ENCODE results near the gene ZNF609.

ZNF609 gene

DNA sequence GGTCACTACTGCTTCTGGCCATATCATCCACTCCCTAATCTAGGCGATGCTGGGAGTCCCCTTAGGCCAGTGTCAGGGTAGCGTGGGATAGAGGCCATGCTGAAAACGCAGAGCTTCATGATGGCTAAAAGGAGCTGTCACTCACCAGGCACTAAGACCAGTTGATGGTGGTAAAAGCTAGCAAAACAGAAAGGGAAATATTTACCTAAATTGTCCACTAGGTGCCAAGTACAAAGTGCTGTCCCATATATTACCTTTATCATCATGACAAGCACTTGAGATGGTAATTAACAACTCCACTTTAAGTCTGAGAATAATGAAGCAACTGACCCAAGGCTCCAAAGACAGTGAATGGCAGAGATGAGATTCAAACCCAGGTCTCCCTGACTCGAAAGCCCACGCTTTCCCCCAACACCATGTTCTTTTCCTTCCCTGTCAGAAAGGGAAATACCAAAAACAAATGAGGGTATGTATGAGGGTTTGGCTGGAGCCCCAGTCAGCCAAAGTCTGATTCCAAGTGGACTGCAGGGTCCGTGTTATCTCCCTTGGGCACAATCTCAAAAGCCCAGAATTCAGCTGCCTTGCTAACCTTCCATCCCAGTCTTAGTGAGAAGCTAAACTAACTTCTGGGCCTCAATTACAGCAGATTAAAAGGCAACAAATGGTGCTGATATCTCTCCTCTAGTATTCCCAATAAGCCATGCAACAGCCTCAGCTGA is 230.4 kb downstream of the ZNF609 start:
- no peak for DNase-seq

DNA sequence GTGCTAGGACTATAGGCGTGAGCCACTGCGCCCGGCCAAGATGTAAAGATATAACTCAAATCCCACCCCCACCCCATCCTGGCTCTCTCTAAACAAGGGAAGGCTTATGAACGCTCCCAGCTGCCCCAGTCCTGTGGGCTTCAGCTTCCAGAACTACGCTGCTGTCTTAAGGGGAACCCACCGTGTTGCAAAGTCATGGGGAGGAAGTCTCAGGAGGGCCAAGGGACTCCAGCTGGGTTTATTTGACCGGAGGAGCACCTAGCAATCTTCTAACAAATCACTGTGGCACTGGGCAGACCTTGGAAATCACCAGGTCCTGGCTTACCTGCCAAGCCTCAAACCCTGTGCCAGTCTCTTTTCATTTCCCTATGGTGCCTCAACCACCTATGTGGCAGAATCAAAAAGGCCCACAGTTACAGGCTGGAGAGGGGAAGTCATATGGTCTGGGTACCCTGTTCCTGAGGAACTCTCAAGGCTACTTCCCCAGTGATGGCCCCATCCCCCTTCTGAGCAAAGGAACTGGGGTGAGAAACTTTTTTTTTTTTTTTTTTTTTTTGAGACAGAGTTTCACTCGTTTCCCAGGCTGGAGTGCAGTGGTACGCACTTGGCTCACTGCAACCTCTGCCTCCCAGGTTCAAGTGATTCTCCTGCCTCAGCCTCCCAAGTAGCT is 231.7 kb downstream of the ZNF609 start:
- peak in 2 of 56 donors; percentile 13 to 15 for DNase-seq

DNA sequence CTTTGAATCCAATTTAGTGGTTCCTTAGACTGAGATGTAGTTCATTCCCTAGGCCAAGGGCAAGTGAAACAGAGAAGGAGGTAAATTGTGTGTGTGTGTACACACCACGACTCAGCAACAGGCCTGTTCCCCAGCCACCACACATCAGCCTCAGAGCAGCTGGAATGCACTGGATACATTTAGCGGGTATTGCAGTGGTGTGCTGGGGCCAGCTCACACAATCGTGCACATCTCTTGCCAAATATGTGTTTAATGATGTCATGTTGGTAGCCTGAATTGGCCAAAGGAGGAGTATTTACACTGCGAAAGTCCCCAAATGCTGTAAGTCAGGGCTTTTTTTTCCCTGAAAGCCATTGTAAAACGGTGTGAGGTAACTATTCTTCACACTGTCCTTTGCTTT is 232.8 kb downstream of the ZNF609 start:
- peak in 16 of 56 donors; percentile 11 to 46 (median 24) for DNase-seq

DNA sequence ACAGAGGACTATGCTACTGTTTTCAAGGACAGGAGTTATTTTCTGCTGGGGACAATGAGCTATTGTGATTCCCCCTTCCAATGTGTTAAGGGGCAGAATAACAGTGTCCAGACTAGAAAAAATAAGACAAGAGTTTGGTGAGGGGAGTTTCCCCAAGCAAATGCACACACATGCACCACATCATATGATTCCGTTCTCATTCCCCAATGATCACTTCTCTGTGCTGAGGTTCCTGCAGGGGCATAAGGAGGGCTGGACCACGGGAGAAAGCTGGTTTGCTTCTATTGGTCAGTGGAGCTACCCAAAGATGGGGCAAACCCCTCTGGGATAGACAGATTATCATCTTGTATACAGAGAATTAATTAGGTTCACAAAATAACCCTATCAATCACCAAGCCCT is 234.4 kb downstream of the ZNF609 start:
- DNase-seq, result peak in 5 of 56 donors; percentile 15 to 46 (median 24)

DNA sequence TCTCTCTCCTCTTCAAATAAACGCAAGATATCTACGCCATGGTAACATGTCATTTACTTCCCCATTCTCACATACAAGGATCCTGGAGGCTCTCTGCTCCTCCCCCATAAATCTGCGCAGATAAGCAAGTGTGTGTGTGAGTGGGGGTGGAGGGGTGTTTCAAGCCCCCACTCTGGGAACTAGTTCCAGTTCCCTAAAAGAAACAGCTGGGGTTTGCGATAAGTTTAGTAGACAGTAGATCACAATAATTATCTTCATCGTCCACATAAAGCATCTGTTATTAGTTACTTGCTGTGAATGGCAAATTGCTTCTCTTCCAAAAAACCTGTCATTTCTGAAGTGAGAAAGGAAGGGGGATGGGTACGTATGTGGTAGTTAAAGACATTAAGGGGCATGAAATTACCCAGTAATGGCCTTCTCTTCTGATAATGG is 235.2 kb downstream of the ZNF609 start:
- DNase-seq, result peak in 9 of 56 donors; percentile 17 to 45 (median 23)

DNA sequence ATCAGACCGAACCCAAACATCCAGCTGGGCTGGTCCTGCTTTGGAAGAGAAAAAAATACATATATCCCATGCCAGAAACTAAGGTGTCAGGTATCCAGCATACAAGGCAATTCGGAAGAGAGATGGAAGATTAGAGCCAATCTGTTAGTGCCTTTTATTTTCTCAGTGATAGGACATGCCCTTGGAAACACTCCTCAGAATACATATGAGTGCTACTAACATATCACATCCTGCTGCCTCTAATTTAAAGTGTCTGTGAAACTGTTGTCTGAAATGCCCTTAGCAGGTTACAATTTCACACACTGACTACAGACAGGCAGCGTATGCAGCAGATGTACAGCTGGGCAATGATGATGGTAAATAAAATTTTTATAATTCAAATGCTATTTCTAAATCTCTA is 236.1 kb downstream of the ZNF609 start:
- no peak for DNase-seq

DNA sequence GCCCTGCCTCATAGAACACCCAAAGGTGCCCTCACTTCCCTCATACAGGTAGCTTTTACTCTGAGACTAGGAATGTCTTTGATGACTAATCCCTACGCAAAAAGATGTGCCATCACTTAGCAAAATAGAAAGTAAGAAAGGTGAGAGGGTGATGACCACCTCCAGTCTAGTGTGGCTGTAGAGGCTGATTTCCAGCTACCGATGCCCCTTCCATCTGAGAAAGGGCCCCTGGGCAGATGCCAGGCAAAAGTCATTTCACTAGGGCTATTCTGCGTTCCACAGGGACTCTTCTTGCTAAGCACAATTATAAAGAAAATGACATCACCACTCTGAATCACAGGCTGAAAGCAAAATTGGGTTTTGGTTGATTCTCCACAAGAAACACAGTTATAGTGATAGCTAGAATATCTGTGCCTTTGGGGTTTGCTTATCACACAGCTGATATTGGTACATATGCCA is 237.6 kb downstream of the ZNF609 start:
- DNase-seq, result peak in 5 of 56 donors; percentile 13 to 45 (median 27)

DNA sequence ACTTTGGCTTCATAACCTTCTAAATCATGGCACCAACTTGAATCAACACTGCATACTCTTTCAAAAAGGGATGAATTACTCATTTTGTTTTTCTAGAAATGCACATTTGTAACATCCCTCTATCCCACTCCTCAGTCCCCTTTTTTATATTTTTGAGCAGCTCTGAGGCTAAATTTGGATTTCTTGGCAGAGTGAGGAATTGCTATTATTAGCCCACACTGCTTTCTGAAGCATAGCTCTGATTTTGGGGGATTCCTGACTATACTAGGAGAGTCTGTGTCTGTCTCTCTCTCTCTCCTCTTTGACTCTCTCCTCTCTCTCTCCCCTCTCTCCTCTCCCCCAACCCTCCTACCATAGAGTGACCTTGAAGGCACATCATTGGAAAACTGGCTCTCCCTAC is 238.4 kb downstream of the ZNF609 start:
- DNase-seq, result no peak

DNA sequence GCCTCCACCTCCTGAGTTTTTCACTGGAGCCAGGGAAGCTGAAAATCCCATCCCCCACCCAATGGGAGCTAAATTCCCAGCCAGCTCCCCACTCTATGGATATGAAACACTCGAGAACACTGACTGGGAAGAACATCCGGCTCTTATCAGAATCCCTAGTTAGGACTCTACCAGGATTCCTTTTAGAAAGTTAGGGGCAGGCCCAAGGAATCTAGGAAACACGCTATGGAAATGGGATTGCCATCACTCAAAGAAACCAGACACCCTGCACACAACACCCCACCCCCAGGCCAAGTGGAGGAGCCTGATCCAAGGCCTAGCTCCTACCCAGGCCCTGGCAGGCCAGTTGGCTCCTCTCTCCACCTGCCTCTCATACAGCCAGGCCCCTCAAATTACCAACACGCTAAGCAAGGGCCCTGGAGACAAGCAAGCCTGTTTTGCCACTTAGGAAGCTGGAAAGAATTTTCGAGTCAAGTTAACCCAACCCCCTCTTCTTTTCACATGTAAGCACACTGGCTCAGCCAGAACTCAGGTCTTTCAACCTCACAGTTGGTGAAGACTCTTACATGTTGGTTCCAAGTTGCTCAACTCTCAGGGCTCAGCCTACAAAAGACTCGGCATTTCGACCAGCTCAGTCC is 239.5 kb downstream of the ZNF609 start:
- DNase-seq, result peak in 25 of 56 donors; percentile 19 to 59 (median 36)

DNA sequence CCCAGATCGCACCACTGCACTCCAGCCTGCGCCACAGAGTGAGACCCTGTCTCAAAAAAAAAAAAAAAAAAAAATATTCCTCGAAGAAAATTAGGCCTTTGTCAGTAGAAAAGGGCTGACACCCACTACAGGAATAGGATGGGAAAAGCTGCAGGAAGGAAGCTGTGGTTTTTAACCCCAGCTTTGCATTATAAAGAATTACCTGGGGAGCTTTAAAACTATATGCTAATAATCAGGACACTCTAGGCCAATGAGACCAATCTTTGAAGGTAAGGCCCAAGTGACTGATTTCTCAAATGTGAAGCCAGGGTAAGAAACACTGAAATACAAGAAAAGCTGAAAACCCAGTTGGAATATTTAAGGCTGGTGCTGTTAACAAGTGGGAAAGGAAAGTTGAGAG is 240.7 kb downstream of the ZNF609 start:
- no peak for DNase-seq

DNA sequence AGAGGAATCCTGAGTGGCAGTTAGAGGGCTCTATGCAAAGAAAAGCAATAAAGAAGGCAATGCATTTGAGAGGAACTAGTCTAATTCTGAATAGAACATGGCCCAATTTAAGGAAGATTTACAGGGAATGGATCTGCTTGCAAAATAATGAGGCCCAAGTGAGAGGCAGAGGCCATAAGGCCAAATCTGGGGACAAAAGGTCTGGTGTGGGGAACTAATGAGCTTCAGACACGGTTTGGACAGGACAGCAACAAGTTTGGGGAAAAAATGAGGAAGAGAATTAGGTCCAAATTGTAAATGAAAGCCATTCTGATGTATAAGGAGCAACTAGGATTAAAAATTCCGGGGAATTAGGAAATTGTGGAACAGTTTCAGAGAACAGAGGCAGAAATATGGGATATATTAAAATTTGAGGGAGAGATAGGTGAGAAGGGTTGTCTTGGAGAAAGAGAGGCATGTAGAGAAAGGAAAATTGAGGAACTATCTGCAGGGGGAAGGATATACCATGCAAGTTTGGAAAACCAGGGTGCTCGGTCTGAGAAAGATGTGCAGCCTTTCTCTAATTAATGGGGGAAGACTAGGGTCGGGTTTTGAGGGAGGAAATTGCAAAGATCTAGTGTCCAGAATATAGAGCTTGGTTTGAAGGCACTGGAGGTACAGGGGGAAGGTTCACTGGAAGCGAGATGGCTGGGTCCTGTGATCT is 241.3 kb downstream of the ZNF609 start:
- no peak for DNase-seq

DNA sequence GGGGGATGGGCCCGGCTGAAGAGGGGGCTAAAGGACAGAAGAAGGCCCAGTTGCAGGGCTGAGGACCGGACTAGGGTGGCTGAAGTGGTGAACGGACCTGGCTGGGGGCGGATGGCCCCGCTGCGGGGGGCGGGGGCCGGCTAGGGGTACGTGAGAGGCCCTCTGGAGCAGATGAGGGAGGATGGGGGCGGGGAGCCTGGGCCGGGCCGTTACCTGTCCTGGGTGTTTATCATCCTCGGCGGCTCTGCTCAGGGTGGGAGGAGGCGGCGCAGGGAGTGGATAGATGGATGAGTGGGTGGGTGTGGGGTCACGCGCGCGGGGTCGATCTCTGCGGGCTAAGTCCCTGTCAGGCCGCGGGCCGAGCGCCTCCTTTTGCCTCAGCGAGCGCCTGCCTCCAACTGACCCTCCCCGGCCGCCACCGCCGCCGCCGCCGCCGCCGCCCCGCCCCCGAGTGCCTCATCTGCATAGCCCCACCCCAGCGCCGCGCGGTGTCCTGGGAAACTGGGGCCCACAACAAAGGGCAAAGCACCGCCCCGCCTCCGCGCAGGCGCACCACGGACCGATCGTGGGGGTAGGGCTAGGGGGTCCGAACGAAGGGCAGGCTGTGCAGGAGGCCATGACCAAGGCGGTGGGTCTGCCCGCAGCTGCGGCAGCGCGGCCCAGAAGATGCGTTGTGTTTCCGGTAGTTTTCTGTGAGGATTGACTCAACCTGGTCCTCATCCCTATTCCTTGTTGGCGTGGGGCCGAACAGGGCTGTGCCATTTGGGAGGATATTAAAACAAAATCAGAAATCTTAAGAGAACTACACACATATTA is 242.6 kb downstream of the ZNF609 start:
- peak; percentile 77 to 100 (median 96) for DNase-seq

DNA sequence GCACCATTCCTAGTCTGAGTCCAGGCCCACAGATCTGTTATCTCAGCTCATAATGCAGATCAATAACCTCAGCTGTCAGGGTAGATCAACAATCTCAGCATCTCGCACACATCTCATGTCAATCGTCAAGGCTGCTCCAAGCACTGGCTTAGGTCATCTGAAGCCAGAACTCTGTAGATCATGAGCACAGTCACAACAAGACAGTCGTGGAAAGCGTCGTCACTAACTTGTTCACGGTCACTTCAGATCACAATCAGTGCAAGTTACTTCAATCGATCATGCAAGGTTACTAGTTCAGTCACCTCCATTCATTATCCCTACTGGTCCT is 243.2 kb downstream of the ZNF609 start:
- DNase-seq, result no peak

DNA sequence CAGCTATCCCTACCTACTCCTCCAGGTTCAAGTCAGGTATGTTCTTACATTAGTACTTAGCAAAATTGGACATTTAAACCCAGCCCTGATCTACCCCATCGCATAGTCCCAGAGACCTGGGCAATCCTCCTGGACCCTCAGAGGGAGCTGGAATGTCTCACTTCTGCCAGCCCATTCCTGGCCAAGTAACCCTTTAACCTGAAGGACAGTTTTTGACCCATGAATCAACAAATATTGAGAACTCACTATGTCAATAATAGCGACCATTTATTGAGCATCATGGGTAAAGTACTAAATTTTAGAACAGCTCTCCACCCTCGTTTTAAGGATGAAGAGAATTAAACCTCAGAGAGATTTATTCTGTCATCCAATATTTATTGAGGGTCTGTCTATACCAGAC is 244.6 kb downstream of the ZNF609 start:
- no peak for DNase-seq

DNA sequence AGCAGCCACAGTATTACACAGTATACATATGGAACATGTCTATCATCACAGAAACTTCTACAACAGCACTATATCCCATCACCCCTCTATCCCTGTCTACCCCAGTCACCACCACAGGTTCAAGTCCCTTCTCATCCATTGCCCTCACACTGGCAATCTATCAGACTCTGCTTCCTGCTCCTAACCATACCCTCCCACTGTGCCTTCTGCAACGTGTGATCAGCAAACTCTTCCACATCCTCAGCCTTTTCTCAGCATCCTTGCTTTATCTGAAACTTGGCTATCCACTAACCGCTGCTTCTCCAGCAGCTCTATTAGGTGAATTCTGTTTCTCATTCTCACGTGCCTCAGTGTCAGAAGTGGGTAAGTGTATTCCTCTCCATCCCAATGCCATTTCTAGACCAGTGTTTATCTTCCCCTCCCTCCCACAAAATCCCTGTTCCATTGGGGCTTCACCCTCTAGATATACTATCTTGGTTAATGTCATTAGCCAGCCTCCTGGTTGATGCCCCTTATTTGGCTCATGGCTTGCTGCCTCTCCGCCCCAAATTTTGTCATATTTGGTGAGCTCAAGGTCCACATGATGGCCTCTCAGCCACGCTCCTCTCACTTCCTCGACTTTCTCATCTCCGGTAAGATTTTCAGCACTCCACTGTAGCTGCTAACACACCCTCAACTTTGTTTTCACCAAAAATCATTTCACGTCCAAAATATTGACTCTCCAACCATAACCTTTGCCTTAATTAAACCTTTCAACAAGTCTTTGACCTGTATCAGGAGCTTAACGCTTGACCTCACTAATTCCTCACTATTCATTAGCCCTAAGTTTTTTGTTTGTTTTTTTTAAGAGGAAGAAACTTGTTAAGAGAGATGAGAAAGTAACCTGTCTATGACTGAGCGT is 245.9 kb downstream of the ZNF609 start:
- no peak for DNase-seq

DNA sequence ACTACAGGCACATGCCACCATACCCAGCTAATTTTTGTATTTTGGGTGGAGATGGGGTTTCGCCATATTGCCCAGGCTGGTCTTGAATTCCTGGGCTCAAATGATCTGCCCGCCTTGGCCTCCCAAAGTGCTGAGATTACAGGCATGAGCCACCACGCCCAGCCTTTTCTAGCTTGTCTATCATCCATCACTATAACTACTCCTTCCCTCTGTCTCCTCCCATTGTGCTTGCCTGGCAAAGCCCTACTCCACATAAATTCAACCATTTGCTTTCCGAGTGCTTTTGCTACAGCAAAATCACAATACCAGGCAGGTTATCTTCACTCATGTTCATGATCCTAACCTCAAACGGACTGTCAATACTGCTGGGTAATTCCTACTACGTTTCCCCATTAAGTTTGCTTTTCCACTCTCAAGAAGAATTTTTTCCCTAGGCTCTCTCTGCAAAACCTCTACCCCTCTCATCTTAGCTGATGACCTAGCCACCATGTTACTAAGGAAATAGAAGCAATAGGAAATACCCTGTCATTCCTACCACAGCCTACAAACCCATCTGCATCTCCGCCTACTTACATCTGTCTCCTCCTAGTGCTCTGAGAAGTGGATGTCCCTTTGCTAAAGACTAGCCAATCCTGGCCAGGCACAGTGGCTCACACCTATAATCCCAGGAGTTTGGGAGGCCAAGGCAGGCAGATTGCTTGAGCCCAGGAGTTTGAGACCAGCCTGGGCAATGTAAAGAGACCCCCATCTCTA is 250.5 kb downstream of the ZNF609 start:
- DNase-seq, result no peak

DNA sequence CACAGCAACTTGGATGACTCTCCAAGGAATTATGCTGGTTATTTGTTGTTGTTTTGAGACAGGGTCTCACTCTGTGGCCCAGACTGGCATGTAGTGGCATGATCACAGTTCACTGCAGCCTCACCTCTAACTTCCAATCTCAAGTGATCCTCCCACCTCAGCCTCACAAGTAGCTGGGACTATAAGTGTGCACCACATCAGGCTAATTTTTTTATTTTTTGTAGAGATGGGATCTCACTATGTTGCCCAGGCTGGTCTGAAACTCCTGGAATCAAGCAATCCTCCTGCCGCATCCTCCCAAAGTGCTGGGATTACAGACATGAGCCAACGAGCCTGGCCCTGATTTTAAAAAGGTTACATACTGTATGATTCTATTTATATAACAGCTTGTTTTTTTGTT is 252.0 kb downstream of the ZNF609 start:
- DNase-seq, result no peak

DNA sequence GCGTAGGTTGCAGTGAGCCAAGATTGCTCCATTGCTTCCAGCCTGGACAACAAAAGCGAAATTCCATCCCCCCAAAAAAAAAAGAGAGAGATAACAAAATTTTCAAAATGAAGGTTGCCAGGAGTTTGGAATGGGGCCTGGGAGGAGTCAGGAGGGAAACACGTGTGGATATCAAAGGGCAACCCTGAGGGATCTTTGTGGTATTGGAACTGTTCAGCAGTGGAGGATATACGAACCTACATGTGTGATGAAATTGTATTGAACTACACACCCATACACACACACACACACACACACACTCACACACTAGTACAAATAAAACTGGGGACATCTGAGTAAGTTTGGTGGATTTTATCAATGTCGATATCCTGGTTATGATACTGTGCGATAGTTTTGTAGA is 253.2 kb downstream of the ZNF609 start:
- no peak for DNase-seq

DNA sequence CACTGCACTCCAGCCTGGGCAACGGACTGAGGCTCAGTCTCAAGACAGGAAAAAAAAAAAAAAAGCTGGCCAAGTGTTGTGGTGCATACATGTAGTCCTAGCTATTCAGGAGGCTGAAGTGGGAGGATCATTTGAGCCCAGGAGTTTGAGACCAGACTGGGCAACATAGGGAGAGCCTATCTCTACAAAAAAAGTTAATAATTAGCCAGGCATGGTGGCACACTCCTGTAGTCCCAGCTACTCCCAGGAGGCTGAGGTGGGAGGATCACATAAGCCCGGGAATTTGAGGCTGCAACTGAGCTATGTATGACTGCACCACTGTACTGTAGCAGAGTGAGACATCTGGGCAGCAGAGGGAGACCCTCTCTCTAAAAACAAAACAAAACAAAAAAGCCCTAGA is 256.1 kb downstream of the ZNF609 start:
- DNase-seq, result no peak

All from nucleus accumbens (tissue), 56 donors.